PFSK-1 (cell line): ENCODE data around the gene KPNA5.

Experiments
- FOXP2 ChIP-seq: optimal IDR thresholded peaks from 2 replicates; pipeline ENCODE3; 2011; ENCODE audit warnings: borderline replicate concordance, control low read depth, inconsistent platforms; ENCODE audit not compliant: insufficient read depth; ENCODE audit errors: extremely low read length, extremely low read depth
- POLR2AphosphoS5 ChIP-seq: IDR thresholded peaks from 2 replicates; pipeline ENCODE4 v1.6.1; 2012; ENCODE audit warnings: low read depth, mild to moderate bottlenecking, control low read depth, low read length, moderate library complexity
- REST ChIP-seq, 2 experiments: IDR thresholded peaks; 2 replicates each; pipeline versions ENCODE4 v1.6.1 to v1.8.0; 2011 to 2012; ENCODE audit warnings: low read depth in 2 of 2, low read length in 2 of 2, control low read depth in 1 of 2, inconsistent platforms in 1 of 2, mild to moderate bottlenecking in 1 of 2, moderate library complexity in 1 of 2; ENCODE audit not compliant: insufficient read depth in 1 of 2
- SIN3A ChIP-seq: IDR thresholded peaks from 2 replicates; pipeline ENCODE4 v1.6.1; 2012; ENCODE audit warnings: mild to moderate bottlenecking, low read length, moderate library complexity, borderline replicate concordance; ENCODE audit not compliant: insufficient read depth
- TAF1 ChIP-seq: IDR thresholded peaks from 2 replicates; pipeline ENCODE4 v1.6.1; 2012; ENCODE audit warnings: low read length, control low read depth, borderline replicate concordance; ENCODE audit not compliant: insufficient read depth

Gene KPNA5

GRCh38 chr6:116737004-116737403 is 56.0 kb downstream of the KPNA5 start:
- TF ChIP-seq TAF1 = no peak
- TF ChIP-seq POLR2AphosphoS5 = no peak
- TF ChIP-seq REST (IDR thresholded peaks at IDR 0.05; ENCODE audit: insufficient read depth in 1 of 2, low read depth in 2 of 2, low read length in 2 of 2) = no peak
- TF ChIP-seq FOXP2 = no peak

GRCh38 chr6:116741571-116741970 is 60.6 kb downstream of the KPNA5 start:
- TF ChIP-seq POLR2AphosphoS5 (no peak), REST (IDR thresholded peaks at IDR 0.05; ENCODE audit: insufficient read depth in 1 of 2, low read depth in 2 of 2, low read length in 2 of 2) (no peak), FOXP2 (no peak), TAF1 (no peak), SIN3A (no peak)

GRCh38 chr6:116745176-116745575 is 64.2 kb downstream of the KPNA5 start:
- TF ChIP-seq POLR2AphosphoS5 (no peak), TAF1 (no peak), FOXP2 (no peak), SIN3A (no peak), REST (IDR thresholded peaks at IDR 0.05; ENCODE audit: insufficient read depth in 1 of 2, low read depth in 2 of 2, low read length in 2 of 2) (no peak)

- TF ChIP-seq TAF1 (no peak), SIN3A (no peak), FOXP2 (no peak), POLR2AphosphoS5 (no peak), REST (IDR thresholded peaks at IDR 0.05; ENCODE audit: insufficient read depth in 1 of 2, low read depth in 2 of 2, low read length in 2 of 2) (no peak)
Observed at GRCh38 chr6:116761779-116762178, 80.8 kb downstream of the KPNA5 start.

GRCh38 chr6:116762235-116762634 is 81.2 kb downstream of the KPNA5 start:
- no peak for TF ChIP-seq FOXP2
- TF ChIP-seq REST (IDR thresholded peaks at IDR 0.05; ENCODE audit: insufficient read depth in 1 of 2, low read depth in 2 of 2, low read length in 2 of 2) = no peak
- TF ChIP-seq POLR2AphosphoS5 = no peak
- TF ChIP-seq SIN3A = no peak
- TF ChIP-seq TAF1 = no peak
